Occipital lobe (tissue), 2 donors: ENCODE data around the gene ACP6. TPM values are rescaled to one million over a fixed set of nuclear protein-coding genes. Genes with fewer than 3 reads are reported as not detected.
A peak's percentile ranks its signal among the peaks of the same experiment; 100 is the strongest.

Experiments used
- DNase-seq: peaks from one replicate; lab custom pipeline; 2025; lab: John Stamatoyannopoulos, UW
- total RNA-seq: library from RNA; depleted of rRNA; stranded (reverse); fragments of >200 nt; gene quantifications from one replicate; pipeline ENCODE4 v1.2.3, GENCODE V29; 2014

ACP6 gene
- total RNA-seq, 1 donor from 2014 or later, result 16.5 TPM

DNA sequence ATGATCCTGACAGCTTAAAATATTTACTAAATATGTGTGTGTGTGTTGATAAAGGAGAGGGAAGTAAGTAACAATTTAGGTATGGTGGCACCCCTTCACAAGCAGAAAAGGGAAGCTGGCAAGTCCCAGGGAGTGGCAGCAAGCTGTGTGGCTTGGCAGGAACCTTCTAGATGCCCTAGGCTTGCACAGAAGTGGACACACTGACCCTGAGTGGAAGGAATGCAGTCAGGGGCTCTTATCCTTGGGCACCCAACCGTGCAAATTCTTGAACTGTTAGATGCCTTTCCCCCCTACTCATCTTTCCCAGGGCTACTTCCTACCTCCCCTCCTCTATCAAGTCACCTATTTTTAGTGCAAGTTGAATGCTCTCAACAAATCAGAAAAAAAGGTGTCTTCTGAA lies 18.9 kb downstream of the ACP6 start:
- no peak for DNase-seq

DNA sequence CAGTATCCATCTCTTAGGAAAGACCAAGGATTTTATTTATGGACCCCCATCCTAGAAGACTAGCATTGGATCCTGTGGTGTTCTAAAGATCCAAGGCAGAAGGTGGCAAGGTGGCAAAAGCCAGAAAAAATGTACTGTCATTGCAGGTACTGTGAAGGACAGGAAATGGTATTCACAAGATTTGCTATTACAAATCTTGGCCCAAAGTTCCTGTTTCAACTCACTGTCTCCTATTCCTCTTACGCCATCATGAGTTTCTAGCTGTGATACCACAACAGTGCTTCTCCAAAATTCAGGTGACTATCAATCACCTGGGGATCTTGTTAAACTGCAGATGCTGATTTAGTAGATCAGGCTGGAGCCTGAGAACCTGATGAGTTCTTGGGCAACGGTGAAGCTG lies 21.4 kb downstream of the ACP6 start:
- no peak for DNase-seq

DNA sequence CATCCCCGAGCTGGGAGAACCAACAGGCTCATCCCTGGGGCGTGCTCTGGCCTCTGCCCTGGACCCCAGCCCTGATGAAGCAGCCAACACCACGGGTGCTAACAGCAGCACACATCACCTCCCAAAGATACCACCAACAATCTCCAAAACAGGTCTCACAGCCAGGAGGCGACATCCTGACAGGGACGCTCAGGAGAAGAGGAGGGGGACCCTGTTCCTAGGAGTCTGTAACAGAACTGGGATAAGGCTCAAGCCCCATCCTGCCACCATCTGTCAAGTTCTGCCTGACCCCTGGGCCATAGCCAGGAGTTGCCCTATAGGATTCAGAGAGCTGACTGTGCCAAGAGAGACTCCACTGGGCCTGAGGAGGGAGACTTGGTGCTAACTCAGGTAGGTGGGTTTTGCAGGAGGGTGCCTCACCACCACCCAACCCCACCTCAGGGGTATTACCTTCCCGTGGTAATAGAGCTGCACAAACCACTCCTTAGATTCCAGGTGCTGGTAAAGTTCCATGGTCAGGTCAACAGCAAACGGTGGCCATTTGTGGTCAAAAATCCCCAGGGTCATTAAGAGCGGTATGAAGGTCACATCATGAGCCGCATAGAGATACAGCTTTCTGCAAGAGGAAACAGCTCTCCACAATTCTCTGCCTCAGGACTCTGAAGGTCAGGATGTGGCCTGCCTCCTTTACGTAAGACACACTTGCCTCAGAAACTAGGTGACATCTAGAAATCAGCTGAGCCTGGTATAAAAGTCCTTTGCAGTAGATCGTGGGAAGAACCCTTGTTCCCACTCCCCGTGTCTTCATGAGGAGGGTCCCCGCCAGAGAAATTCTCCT lies 22.3 kb downstream of the ACP6 start:
- no peak for DNase-seq

DNA sequence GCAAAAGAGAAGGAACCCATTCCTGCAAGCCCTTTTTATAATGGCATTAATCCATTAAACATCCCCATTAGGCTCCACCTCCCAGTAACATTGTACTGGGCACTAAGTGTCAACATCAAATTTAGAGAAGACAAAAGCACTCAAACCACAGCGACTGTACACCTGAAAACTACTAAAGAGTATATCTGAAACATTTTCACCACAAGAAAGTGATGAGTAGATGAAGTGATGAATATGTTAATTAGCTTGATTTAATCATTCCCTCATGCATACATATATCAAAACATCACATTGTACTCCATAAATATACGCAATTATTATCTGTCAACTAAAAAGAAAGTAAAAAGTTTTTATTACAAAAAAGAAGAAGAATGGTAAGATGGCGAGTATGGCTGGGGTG lies 26.4 kb downstream of the ACP6 start:
- no peak for DNase-seq

DNA sequence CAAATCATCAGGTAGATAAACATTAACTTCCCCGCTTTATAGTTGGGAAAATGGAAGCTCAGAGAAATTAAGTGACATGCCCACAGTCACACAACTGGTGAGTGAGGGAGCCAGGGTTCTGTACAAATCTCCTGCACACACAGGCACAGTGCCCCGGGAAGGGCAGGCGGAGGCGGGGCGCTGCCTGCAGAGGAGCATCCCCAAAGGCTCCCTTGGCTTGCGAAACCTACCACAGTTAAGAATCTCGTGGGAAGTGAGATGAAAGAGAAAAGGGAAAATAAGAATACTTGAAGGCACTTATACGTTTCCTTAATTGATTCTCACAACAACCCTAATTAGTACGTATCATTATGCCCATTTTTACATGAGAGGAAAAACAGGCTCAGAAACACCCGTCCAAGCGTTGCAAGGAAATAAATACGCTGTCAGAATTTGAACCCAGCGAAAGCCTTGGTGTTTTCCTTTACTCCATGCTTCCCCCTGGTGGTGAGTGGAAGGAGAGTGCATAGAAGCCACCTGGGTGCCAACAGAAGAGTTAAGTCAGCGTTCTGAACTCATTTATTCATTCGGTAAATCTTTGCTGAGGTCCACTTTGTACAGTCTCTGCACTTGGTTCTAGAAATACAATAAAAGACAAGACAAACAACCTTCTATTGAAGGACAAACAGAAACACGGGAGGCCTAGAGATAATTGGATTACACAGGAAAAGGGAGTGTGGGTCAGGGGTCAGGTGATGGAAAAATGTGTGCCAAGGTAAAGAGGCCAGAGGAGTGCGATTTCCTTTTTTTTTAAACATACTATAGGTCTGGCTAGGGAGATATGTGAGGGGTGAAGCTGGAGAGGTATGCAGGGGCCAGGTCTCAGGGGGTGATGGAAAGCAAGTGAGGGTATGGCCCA lies 28.4 kb downstream of the ACP6 start:
- no peak for DNase-seq

DNA sequence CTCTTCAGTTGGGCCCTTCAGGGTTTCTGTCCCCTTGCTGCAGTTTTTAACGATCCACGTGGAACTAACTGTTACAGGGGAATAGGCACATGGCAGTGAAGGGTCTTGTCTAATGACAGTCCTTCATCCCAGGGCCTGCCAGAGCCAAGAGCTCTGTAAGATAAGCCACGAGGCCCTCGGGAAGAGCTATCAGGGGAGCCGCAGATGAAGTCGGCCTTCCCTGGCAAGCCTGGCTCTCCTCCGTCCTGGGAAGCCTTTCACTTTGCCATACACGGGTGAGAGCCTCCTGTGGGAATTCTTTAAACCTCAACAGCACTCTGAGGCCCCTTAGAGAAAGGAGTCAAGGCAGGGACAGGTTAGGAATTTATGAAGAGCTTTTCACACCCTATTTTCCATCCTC lies 29.0 kb downstream of the ACP6 start:
- no peak for DNase-seq

DNA sequence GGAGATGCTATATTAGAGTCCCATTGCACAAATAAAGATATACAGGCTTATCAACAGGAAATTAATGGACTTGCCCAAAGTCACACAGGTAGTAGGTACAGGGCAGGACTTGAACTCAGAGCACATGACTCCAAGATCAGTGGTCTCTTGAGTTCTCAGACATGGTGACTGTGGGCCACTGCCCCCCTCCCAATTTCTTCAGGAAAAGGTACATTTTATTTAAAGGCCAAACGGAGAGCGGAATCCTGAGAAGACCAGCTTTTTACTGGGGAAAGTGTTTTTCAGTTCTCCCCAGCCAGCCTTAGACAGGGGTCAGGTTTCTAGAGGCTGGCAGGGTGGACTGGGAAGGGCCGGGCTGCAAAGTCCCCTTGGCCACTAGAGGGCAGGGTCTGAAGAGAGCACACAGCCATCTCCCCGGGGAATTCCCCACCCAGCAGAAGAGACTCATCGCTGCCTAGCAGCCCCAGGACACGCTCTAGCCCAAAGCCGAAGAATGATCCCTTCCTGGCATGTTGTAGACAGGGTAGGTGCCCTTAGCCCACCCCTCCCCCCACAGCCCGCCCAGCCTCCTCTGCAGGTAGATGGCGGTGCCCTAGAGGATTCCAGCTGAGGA lies 29.7 kb downstream of the ACP6 start:
- DNase-seq, result no peak

DNA sequence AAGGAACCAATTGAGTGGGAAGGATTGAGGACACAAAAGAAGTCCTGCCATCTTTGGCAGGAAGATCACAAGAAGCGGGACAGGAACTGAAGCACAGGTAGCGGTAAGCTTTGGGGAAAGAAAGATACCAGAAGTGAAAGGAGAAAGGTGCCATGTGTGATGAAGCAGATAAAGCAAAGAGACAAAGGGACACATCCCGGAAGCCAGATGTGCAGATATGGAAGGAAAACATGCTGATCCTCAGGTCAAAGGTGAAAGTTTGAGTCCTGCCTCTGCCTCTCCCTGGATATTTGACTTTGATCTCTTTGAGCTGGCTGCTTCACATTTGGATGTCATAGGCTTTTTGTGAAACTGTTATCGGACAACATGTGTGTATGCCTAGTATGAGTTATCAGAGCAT lies 34.0 kb downstream of the ACP6 start:
- no peak for DNase-seq

DNA sequence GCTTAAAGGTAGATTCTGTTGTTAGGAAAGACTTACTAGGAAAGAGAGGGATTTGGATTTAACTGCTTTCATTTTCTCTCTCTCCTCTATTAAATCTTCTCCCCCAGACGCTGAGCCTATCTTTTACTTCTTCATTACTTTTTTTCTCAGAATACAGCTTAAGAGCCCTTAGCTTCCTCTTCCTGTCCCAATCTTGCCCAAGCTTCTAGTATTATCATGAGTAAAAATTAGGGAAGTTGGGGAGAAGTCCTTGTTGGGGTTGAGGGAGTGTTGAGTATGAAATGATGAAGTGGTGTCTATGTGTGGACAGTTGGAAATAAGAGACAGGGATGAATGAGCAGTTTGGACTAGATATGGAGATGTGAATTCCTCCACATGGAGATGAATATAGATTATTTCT lies 35.0 kb downstream of the ACP6 start:
- DNase-seq, result no peak

DNA sequence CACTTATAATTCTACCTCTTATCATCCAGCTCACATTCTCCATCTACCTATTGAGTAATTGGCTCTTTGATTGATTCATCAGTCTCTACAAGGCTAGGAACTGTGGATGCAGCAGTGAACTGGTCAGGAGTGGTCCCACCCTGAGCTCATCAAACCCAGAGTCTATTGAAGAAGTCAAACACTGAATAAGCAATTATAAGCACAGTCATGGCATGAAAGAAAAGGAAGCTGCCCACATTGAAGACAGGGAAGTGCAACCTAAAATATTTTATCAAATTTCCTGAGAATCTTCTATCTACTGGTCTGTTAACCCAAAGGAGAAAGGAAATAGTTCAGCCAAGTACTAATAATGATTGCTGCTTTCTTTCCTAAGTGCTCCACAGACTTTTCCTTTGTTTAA lies 35.7 kb downstream of the ACP6 start:
- DNase-seq, result no peak

DNA sequence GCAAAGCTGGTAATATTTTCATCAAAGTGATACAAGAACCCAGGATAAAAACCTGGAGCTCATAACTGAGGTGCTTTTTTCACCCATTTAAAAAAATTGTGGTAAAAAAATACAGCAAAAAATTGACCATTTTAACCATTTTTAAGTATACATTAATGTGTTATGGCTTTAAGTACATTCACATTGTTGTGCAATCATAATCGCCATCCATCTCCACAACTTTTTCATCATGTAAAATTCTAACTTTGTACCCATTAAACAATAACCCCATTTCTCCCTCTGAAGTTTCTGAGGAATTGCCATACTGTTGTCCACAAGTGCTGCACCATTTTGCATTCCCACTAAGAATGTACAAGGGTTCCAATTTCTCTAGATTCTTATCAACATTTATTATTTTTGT lies 36.6 kb downstream of the ACP6 start:
- no peak for DNase-seq

DNA sequence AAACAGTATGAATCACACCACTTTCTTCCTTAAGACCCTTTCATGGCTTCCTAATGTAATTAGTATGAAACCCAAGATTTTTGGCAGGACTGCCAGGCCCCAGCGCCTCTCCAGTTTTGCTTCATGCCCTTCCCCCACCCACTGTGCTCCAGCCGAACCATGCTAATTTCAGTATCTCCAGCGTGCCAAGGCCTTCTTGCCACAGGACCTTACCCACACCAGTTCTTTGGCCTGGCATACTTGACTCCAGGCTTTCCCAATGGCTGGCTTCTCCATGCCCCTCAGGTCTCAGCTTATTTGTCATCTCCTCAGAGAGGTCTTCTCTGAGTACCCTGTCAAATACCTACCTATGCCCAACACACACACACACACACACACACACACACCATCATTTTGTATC lies 38.5 kb downstream of the ACP6 start:
- DNase-seq, result no peak

DNA sequence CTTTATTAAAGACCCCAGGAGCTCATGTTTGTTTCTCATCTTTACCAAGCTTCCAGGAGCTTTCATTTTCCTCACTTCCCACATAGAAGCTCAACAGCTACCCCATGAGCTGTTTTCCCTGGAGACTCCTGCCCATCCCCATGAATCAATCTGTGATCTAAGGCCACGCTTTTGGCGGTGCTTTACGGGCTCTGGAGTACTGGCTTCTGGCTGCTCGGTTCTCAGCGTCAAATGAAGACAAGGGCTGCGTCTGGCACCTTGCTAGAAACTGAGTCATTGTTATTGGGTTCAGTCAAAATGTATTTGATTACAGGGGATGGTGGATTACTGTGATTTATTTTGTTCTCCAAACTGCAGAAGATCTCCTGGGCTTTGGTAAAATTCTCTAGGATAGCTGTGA lies 39.9 kb downstream of the ACP6 start:
- peak; percentile 10 for DNase-seq

DNA sequence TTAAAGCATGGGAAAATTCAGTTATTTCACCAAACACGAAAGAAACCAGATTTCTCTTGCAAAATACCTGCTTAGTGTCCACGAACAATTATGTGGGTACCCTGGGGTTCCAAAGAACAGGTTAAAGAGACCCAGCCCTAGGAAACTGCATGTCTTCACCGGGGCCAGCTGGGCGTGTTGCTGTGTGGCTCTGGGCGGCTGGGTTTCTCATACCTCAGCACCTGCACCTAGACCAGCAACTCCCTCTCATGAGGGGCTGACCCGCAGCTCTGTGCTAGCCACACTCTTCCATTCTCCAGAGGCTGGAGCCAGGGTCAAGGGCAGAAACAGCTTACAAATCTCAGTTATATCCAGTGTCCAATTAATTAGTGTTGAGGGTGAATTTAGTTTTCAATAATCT lies 40.3 kb downstream of the ACP6 start:
- DNase-seq, result no peak

DNA sequence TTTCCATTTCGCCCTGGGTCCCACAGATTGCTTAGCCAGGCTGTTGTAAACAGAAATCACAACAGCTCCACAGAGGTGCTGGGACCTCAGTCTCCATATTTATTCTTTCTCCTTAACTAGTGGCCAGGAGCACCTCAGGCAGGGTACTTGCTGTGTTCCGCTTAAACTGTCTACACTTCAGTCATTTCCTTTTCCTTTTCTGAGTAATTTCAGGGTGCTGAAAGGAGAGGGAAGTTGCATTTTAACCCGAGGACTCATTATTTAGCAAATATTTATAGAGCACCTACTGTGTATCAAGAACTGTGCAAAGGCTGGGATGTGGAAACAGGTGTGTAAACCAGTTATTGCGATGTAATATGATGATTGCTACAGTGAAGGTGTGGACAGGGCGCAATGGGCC lies 41.9 kb downstream of the ACP6 start:
- no peak for DNase-seq

DNA sequence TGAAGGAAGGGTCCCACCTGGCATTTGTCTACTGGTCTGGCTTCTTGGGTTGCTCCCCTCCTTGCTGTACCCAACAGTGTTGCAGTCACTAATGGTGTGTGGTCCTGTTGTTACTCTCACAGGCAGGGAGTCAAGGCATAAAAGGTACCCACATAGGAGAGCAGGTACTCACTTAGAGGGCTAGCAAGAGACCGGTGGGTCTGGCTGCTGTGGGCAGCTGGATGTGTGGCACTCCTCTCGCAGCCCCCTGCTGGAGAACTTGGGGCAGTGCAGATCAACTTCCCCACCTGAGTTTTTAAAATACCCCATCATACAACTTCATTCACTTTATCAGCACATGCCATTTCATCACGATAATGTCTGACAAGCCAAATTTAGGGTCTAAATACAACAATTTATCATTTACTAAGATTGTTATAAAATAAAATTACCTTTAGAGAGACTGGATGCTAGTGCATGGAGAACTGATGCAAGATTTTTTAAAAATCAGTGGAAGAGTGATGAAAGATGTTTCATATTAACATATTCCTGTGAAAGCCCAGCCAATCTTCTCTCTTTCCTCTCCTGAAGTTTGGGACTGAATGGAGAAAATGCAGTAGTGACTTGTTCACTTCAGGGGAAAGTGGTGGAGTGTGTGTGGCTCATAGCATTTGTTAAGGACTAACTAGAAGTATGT lies 42.8 kb downstream of the ACP6 start:
- DNase-seq, result no peak

DNA sequence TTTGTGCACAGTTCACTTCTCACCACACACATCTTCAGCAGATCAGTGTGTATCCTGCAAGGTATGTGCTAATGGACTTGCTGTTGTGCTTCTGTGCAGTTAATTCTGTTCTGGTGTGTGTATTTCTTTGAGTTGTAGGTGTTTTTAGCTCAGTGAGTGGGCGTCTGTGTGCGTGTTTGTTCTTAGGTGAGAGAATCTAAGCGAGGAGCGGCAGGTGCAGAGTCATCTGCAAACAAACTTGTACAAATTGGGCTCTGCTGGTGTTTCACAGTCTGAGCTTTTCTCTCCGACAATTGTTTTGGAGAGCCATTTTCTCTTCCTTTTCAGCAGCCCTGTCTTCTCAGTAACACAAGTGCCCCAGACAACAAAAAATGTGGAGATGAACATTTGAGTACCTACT lies 43.6 kb downstream of the ACP6 start:
- DNase-seq, result no peak

DNA sequence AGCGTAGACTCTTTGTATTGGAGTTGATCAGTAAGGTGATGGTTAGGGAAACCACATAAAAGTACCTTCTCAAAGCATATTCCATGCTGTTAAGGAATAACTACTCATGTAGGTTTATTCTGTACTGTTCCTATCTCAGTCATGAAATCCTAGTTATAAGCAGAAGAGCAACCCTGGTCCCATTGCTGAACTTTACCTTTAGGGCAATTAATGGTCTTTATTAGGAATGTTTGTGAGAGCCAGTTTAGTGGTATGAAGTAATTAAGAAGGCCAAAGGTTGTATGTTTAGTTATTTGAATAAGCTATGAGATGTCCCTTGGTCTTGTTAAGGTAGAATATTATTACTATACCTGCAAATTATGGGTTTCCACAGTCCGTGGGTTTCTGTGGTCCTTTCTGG lies 44.0 kb downstream of the ACP6 start:
- DNase-seq, result no peak

DNA sequence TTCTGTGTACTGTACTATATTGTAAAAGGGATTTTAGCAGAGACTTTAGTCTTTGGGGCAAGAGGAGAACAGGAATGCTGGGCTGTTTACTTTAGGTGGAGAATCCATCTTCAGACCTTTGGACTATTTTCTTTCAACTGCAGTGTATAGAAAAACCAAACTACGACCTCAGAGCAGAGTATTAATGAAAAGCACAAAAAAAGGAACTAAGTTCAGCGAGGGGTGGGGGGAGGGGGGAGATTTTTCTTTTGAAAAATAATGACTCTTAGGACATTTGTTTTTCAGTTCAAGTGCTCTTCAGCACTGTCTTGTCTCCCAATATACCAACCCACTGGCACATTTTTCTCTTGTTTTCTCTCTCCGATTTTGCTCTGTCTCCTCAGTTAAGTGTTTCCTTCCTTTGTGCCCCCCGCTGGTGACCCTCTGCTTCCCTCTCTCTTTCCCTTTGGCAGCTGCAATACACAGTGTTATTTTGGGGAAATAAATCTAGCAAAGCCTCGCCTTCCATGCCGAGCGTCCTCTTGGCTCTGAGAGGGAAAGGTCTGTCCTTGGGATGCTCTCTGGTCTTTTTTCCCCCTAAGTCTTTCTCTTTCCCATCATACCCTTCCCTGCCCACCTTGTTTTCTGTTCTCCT lies 44.8 kb downstream of the ACP6 start:
- no peak for DNase-seq

DNA sequence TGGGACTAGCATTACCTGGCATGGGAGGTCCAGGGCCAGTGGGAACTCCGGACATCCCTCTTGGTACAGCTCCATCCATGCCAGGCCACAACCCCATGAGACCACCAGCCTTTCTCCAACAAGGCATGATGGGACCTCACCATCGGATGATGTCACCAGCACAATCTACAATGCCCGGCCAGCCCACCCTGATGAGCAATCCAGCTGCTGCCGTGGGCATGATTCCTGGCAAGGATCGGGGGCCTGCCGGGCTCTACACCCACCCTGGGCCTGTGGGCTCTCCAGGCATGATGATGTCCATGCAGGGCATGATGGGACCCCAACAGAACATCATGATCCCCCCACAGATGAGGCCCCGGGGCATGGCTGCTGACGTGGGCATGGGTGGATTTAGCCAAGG lies 45.8 kb downstream of the ACP6 start:
- DNase-seq, result no peak

DNA sequence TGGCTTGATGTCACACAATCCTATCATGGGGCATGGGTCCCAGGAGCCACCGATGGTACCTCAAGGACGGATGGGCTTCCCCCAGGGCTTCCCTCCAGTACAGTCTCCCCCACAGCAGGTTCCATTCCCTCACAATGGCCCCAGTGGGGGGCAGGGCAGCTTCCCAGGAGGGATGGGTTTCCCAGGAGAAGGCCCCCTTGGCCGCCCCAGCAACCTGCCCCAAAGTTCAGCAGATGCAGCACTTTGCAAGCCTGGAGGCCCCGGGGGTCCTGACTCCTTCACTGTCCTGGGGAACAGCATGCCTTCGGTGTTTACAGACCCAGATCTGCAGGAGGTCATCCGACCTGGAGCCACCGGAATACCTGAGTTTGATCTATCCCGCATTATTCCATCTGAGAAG lies 46.3 kb downstream of the ACP6 start:
- DNase-seq, result no peak
